ENCODE data around the gene MINDY1. TPM values are rescaled to one million over a fixed set of nuclear protein-coding genes. Genes with fewer than 3 reads are reported as not detected.

The MINDY1 gene
- total RNA-seq, result 10 to 100 TPM; 44.5 to 52.0 (median 51.8) TPM
- long read RNA-seq, donor 1, partial matches to known transcripts, result 12 of 41 reads
- long read RNA-seq, donor 1, other reads (novel, unspliced or antisense), result 26 of 41 reads
- long read RNA-seq, donor 2, partial matches to known transcripts, result 0 of 20 reads
- long read RNA-seq, donor 2, other reads (novel, unspliced or antisense), result 20 of 20 reads

- peak within 1 kb of the TSS; percentile 48 for H3K4me3 ChIP-seq
- ATAC-seq (peak; percentile 72), DNase-seq (peak; percentile 82 to 86 (median 84))
- peaks cover 46% of the 10 kb centered on the region for H3K4me1 ChIP-seq (ENCODE audit: low read depth)
- H3K9me3 ChIP-seq, result no peaks in the 10 kb centered on the region
- H3K36me3 ChIP-seq (ENCODE audit: low read depth), result no peaks in the 10 kb centered on the region
- intact Hi-C loops (cut with DNase I, micrococcal nuclease), result loop anchor here in 1 of 2 donors (10.0 kb wide), 1 partner anchor 48 kb away; the partner anchor contains the start of gene CDC42SE1
- no peak for TF ChIP-seq CTCF (IDR thresholded peaks at IDR 0.05)
Observed at GRCh38 chr1:151006327-151007052, at the start of gene MINDY1. MINDY1 (minus strand) TSS chr1:151006902; CDS start chr1:151002617, 4,285 bp downstream.

- H3K4me1 ChIP-seq (ENCODE audit: low read depth), result peaks cover 33% of the 10 kb centered on the region
- no peak for TF ChIP-seq CTCF (IDR thresholded peaks at IDR 0.05)
- H3K36me3 ChIP-seq (ENCODE audit: low read depth), result peaks cover 11% of the 10 kb centered on the region
- no peak overlapping the region for H3K4me3 ChIP-seq
- peak in 1 of 3 donors; percentile 24 for DNase-seq
- intact Hi-C loops (cut with DNase I, micrococcal nuclease), result loop anchor here in 1 of 2 donors (10.0 kb wide), 1 partner anchor 51 kb away; the partner anchor contains the start of genes MINDY1 and PRUNE1
- no peaks in the 10 kb centered on the region for H3K9me3 ChIP-seq
- peak; percentile 44 for ATAC-seq
Observed at GRCh38 chr1:151056149-151056548, 49.4 kb upstream of the MINDY1 start.

- Histone ChIP-seq H3K9me3 (no peaks in the 10 kb centered on the region), H3K36me3 (ENCODE audit: low read depth) (peaks cover 11% of the 10 kb centered on the region), H3K4me1 (ENCODE audit: low read depth) (peaks cover 33% of the 10 kb centered on the region), H3K4me3 (no peak overlapping the region)
- DNase-seq (no peak), ATAC-seq (no peak)
- intact Hi-C loops (cut with DNase I, micrococcal nuclease), result loop anchor here in 1 of 2 donors (10.0 kb wide), 1 partner anchor 51 kb away; the partner anchor contains the start of genes MINDY1 and PRUNE1
- no peak for TF ChIP-seq CTCF (IDR thresholded peaks at IDR 0.05)
Observed at GRCh38 chr1:151055581-151055980, 48.9 kb upstream of the MINDY1 start.

GRCh38 chr1:151054971-151055547 lies 48.4 kb upstream of the MINDY1 start:
- Histone ChIP-seq H3K36me3 (ENCODE audit: low read depth) (peaks cover 11% of the 10 kb centered on the region), H3K4me3 (no peak overlapping the region), H3K9me3 (no peaks in the 10 kb centered on the region), H3K4me1 (ENCODE audit: low read depth) (peaks cover 33% of the 10 kb centered on the region)
- TF ChIP-seq CTCF (IDR thresholded peaks at IDR 0.05), result no peak
- no peak for DNase-seq
- ATAC-seq, result peak; percentile 6
- intact Hi-C loops (cut with DNase I, micrococcal nuclease), result loop anchor here in 1 of 2 donors (10.0 kb wide), 1 partner anchor 50 kb away; the partner anchor contains the start of genes MINDY1 and PRUNE1

GRCh38 chr1:151051356-151052009 lies 44.8 kb upstream of the MINDY1 start:
- H3K4me1 ChIP-seq (ENCODE audit: low read depth), result peaks cover 19% of the 10 kb centered on the region
- no peak overlapping the region for H3K4me3 ChIP-seq
- DNase-seq (no peak), ATAC-seq (no peak)
- H3K36me3 ChIP-seq (ENCODE audit: low read depth), result peaks cover 11% of the 10 kb centered on the region
- TF ChIP-seq CTCF (IDR thresholded peaks at IDR 0.05), result no peak
- H3K9me3 ChIP-seq, result no peaks in the 10 kb centered on the region
- intact Hi-C loops (cut with DNase I, micrococcal nuclease), result loop anchor here in 1 of 2 donors (10.0 kb wide), 1 partner anchor 47 kb away; the partner anchor contains the start of genes MINDY1 and PRUNE1
